Loucy (cell line): Measurements from ENCODE around the gene TNFAIP3.

Source experiments
- CTCF ChIP-seq: fragments of 200-600 bp; sonication (generic); conservative IDR thresholded peaks from 2 replicates; pipeline ENCODE4 v1.5.1; 2014; ENCODE audit warnings: mild to moderate bottlenecking, antibody characterized with exemption, low read length
- EZH2phosphoT487 ChIP-seq: fragments of 200-600 bp; IDR thresholded peaks from 2 replicates; pipeline ENCODE4 v1.6.1; 2018; ENCODE audit warnings: antibody characterized with exemption, mild to moderate bottlenecking, moderate library complexity, borderline replicate concordance

GRCh38 chr6:137875058-137875520, 8.0 kb downstream of the TNFAIP3 start:
- TF ChIP-seq CTCF (no peak), EZH2phosphoT487 (no peak)
